Endodermal cell (in vitro differentiated cells): ENCODE results near the gene ACVR1B. TPM values are rescaled to one million over a fixed set of nuclear protein-coding genes. Genes with fewer than 3 reads are reported as not detected.

ENCODE experiments used
- DNase-seq: peaks from one replicate; pipeline ENCODE4 v3.0.0-alpha.2; 2017
- H3K27ac ChIP-seq: 2 replicates; pipeline ENCODE4 v1.5.1; 2013; ENCODE audit warnings: mild to moderate bottlenecking, low read depth, low read length, moderate library complexity
- H3K27me3 ChIP-seq: 2 replicates; pipeline ENCODE4 v1.6.1; 2013; ENCODE audit warnings: mild to moderate bottlenecking, low read length, moderate library complexity; ENCODE audit not compliant: insufficient read depth, control insufficient read depth, poor library complexity, severe bottlenecking
- H3K36me3 ChIP-seq: 2 replicates; pipeline ENCODE4 v1.7.0; 2013; ENCODE audit warnings: mild to moderate bottlenecking, low read length, moderate library complexity; ENCODE audit not compliant: control insufficient read depth, insufficient read depth
- H3K4me1 ChIP-seq: one replicate; pipeline ENCODE4 v1.7.0; 2013; ENCODE audit warnings: low read length; ENCODE audit not compliant: control insufficient read depth, insufficient read depth
- H3K4me3 ChIP-seq: 2 replicates; pipeline ENCODE4 v1.5.1; 2013; ENCODE audit warnings: mild to moderate bottlenecking, low read length, moderate library complexity
- H3K9ac ChIP-seq: 2 replicates; pipeline ENCODE4 v1.6.1; 2013; ENCODE audit warnings: mild to moderate bottlenecking, low read length, moderate library complexity; ENCODE audit not compliant: poor library complexity, severe bottlenecking; ENCODE audit errors: extremely low read depth
- H3K9me3 ChIP-seq: 2 replicates; pipeline ENCODE4 v1.6.1; 2013; ENCODE audit warnings: mild to moderate bottlenecking, low read length, moderate library complexity; ENCODE audit not compliant: control insufficient read depth
- H3K27ac Mint-ChIP-seq: 2 replicates; pipeline ENCODE4 v1.8.0; 2020; ENCODE audit warnings: mixed read lengths
- H3K27me3 Mint-ChIP-seq: 2 replicates; pipeline ENCODE4 v1.8.0; 2021; ENCODE audit warnings: mild to moderate bottlenecking, mixed read lengths; ENCODE audit not compliant: insufficient read depth
- H3K36me3 Mint-ChIP-seq: 2 replicates; pipeline ENCODE4 v1.8.0; 2020; ENCODE audit warnings: low read depth, mixed read lengths
- H3K4me1 Mint-ChIP-seq: 2 replicates; pipeline ENCODE4 v1.8.0; 2020; ENCODE audit warnings: mixed read lengths
- H3K4me3 Mint-ChIP-seq: 2 replicates; pipeline ENCODE4 v1.8.0; 2020; ENCODE audit warnings: mild to moderate bottlenecking, moderate library complexity, mixed read lengths
- H3K9me3 Mint-ChIP-seq: 2 replicates; pipeline ENCODE4 v1.8.0; 2020; ENCODE audit warnings: mild to moderate bottlenecking, mixed read lengths
- WGBS, 2 experiments: methylation state at CpG; one replicate each; pipeline versions ENCODE4 v1.1.5 to v1.1.7; 2013; ENCODE audit warnings: missing lambda C conversion rate in 2 of 2, mixed read lengths in 1 of 2; ENCODE audit not compliant: insufficient coverage in 1 of 2, insufficient read length in 1 of 2; 5-methylcytosine and 5-hydroxymethylcytosine counted together
- total RNA-seq, 2 donors: library from RNA; stranded (reverse); fragmentation: NEBNext Ultra II Directional in 1 of 2; extraction: Animal tissue kit (Norgen Biotek cat#: 25700) in 1 of 2; gene quantifications; 2 replicates in 1 of 2; 3 replicates in 1 of 2; pipeline ENCODE4 v1.2.1, GENCODE V29; 2021
- TF ChIP-seq, protein P1 (sequence below): fragments of 200-600 bp; sonication (generic); conservative IDR thresholded peaks from 2 replicates; pipeline ENCODE4 v1.5.0; 2021; ENCODE audit warnings: antibody characterized with exemption, mild to moderate bottlenecking

Gene ACVR1B
- total RNA-seq, 2 donors from 2014 or later: 48.6 to 59.3 TPM

DNA sequence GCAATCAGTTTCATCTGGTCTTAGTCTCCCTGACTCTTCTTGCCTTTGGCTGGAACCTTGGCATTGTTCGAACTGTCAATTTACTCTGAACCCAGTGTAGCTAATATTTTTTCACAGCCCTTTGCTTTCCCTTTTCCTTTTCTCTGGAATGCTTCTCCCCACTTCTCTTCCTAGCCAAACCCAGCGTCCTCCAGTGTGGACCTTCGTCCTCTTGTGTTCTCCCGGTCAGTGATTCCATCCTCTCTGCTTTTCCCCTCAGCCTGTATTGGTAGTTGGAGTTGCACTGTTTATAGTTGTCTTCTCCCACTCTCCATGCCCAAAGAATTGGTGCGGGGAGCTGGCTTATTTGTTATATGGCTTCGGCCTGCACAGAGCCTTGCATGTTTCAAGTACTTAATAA lies 9.4 kb downstream of the ACVR1B start:
- Histone ChIP-seq H3K9ac (no peak overlapping the region), H3K4me1 (peaks cover 7% of the 10 kb centered on the region), H3K9me3 (peaks cover 29% of the 10 kb centered on the region), H3K4me3 (no peak overlapping the region), H3K27ac (no peak overlapping the region), H3K36me3 (peaks cover 54% of the 10 kb centered on the region), H3K27me3 (no peaks in the 10 kb centered on the region)
- no peaks in the 10 kb centered on the region for H3K27me3 Mint-ChIP-seq
- WGBS, 2 experiments: 80 to 96% methylated on average over 3 to 5 of the region's 6 CpGs
- H3K9me3 Mint-ChIP-seq: peaks cover 6% of the 10 kb centered on the region
- H3K4me1 Mint-ChIP-seq: peaks cover 20% of the 10 kb centered on the region
- H3K4me3 Mint-ChIP-seq: no peak overlapping the region
- peak overlapping the region; percentile 38 for H3K27ac Mint-ChIP-seq
- DNase-seq: peak; percentile 15
- H3K36me3 Mint-ChIP-seq: peaks cover 65% of the 10 kb centered on the region
- TF ChIP-seq, protein P1, sequence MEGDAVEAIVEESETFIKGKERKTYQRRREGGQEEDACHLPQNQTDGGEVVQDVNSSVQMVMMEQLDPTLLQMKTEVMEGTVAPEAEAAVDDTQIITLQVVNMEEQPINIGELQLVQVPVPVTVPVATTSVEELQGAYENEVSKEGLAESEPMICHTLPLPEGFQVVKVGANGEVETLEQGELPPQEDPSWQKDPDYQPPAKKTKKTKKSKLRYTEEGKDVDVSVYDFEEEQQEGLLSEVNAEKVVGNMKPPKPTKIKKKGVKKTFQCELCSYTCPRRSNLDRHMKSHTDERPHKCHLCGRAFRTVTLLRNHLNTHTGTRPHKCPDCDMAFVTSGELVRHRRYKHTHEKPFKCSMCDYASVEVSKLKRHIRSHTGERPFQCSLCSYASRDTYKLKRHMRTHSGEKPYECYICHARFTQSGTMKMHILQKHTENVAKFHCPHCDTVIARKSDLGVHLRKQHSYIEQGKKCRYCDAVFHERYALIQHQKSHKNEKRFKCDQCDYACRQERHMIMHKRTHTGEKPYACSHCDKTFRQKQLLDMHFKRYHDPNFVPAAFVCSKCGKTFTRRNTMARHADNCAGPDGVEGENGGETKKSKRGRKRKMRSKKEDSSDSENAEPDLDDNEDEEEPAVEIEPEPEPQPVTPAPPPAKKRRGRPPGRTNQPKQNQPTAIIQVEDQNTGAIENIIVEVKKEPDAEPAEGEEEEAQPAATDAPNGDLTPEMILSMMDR: no peak

DNA sequence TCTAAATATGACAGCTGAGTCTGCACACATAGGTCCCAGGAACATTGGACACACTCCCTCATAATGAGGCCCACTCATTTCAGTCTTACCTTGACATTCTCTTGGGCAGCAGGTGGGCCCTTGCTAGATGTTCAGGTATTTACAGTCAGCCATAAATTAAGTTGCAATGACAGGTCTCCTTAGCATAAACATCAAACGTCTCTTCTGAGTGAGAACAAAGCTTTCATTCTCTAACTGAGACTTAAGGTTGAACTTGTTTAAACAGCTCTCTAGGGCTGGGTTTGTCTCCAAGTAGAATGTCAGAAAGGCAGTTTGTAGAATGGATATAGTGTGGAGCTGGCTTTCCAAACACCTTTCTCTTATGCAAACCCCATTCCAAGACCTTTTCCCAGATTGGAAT lies 10.3 kb downstream of the ACVR1B start:
- Mint-ChIP-seq H3K27me3 (no peaks in the 10 kb centered on the region), H3K9me3 (peaks cover 6% of the 10 kb centered on the region), H3K36me3 (peaks cover 66% of the 10 kb centered on the region), H3K4me3 (no peak overlapping the region), H3K4me1 (peaks cover 20% of the 10 kb centered on the region), H3K27ac (no peak overlapping the region)
- 75 to 86% methylated on average over 1 of the region's 1 CpG for WGBS, 2 experiments
- Histone ChIP-seq H3K27me3 (no peaks in the 10 kb centered on the region), H3K4me3 (no peak overlapping the region), H3K4me1 (peaks cover 7% of the 10 kb centered on the region), H3K9ac (no peak overlapping the region), H3K9me3 (peaks cover 32% of the 10 kb centered on the region), H3K36me3 (peaks cover 52% of the 10 kb centered on the region), H3K27ac (no peak overlapping the region)
- TF ChIP-seq, protein P1: no peak
- no peak for DNase-seq

DNA sequence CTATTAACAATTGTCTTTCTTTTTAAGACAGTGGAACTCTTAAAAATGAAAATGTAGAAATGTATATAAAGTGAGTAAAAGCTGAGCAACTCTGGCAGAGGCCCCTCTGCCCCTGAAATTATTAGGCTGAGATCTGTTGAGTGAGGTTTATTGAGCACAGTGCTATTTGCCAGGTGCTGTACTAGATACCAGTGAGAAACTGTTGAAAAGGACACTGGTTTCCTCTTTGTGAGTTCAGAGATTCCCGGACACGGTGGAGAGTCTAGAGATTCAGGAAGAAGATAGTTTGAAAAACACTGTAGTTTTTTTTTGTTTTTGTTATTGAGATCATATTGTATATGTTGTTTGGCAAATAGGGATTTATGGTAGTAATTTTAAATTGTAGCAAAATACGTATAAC lies 11.2 kb downstream of the ACVR1B start:
- Histone ChIP-seq H3K27me3 (no peaks in the 10 kb centered on the region), H3K27ac (no peak overlapping the region), H3K9ac (no peak overlapping the region), H3K4me1 (peaks cover 7% of the 10 kb centered on the region), H3K9me3 (peaks cover 32% of the 10 kb centered on the region), H3K36me3 (peaks cover 52% of the 10 kb centered on the region), H3K4me3 (no peak overlapping the region)
- Mint-ChIP-seq H3K4me1 (peaks cover 20% of the 10 kb centered on the region), H3K4me3 (no peak overlapping the region), H3K27ac (no peak overlapping the region), H3K9me3 (peaks cover 6% of the 10 kb centered on the region), H3K27me3 (no peaks in the 10 kb centered on the region), H3K36me3 (peaks cover 62% of the 10 kb centered on the region)
- 87 to 100% methylated on average over 2 of the region's 3 CpGs for WGBS, 2 experiments
- TF ChIP-seq, protein P1: no peak
- no peak for DNase-seq
